Mesenchymal stem cell (in vitro differentiated cells and primary cell): ENCODE data around the gene FLAD1.

Experiments used
- DNase-seq: peaks from one replicate; pipeline ENCODE4 v3.0.0-alpha.2; 2013
- H2AFZ ChIP-seq: one replicate; pipeline ENCODE4 v1.6.1; 2013; ENCODE audit warnings: low read depth, mild to moderate bottlenecking, control low read depth, inconsistent platforms, low read length, moderate library complexity
- H2AK5ac ChIP-seq: 2 replicates; pipeline ENCODE4 v1.6.1; 2013; ENCODE audit warnings: low read length, moderate library complexity, mild to moderate bottlenecking, inconsistent platforms; ENCODE audit not compliant: severe bottlenecking
- H2BK120ac ChIP-seq: one replicate; pipeline ENCODE4 v1.6.1; 2013; ENCODE audit warnings: low read depth, mild to moderate bottlenecking, inconsistent platforms, low read length, moderate library complexity
- H2BK12ac ChIP-seq, 2 experiments: one replicate each; pipeline ENCODE4 v1.6.1; 2013; ENCODE audit warnings: inconsistent platforms in 2 of 2, low read length in 2 of 2, mild to moderate bottlenecking in 2 of 2, moderate library complexity in 2 of 2, control low read depth in 1 of 2
- H2BK15ac ChIP-seq: one replicate; pipeline ENCODE4 v1.6.1; 2013; ENCODE audit warnings: mild to moderate bottlenecking, low read depth, inconsistent platforms; ENCODE audit not compliant: poor library complexity, severe bottlenecking
- H2BK5ac ChIP-seq: 2 replicates; pipeline ENCODE4 v1.6.1; 2013; ENCODE audit warnings: low read depth, mild to moderate bottlenecking, low read length, control low read depth, inconsistent platforms; ENCODE audit not compliant: poor library complexity, severe bottlenecking
- H3K14ac ChIP-seq, 2 experiments: one replicate each; pipeline ENCODE4 v1.6.1; 2013; ENCODE audit warnings: inconsistent platforms in 2 of 2, low read length in 2 of 2, control low read depth in 1 of 2, mild to moderate bottlenecking in 1 of 2, moderate library complexity in 1 of 2
- H3K18ac ChIP-seq, 2 experiments: one replicate each; pipeline ENCODE4 v1.6.1; 2013; ENCODE audit warnings: inconsistent platforms in 2 of 2, low read length in 2 of 2, control low read depth in 1 of 2, low read depth in 1 of 2, mild to moderate bottlenecking in 1 of 2
- H3K23ac ChIP-seq, 2 experiments: one replicate each; pipeline ENCODE4 v1.6.1; 2013; ENCODE audit warnings: inconsistent platforms in 2 of 2, low read length in 2 of 2, mild to moderate bottlenecking in 2 of 2, moderate library complexity in 2 of 2, control low read depth in 1 of 2
- H3K27ac ChIP-seq: 2 replicates; pipeline ENCODE4 v1.5.1; 2013; ENCODE audit warnings: mild to moderate bottlenecking, moderate library complexity, low read length, control low read depth, inconsistent platforms; ENCODE audit not compliant: poor library complexity, severe bottlenecking
- H3K27me3 ChIP-seq, 2 experiments: 2 replicates each; pipeline versions ENCODE4 v1.6.1 to v1.7.0; 2013; ENCODE audit warnings: low read length in 2 of 2, mild to moderate bottlenecking in 2 of 2, moderate library complexity in 2 of 2, control low read depth in 1 of 2, inconsistent platforms in 1 of 2; ENCODE audit not compliant: control insufficient read depth in 1 of 2, insufficient read depth in 1 of 2
- H3K36me3 ChIP-seq, 2 experiments: 2 replicates each; pipeline versions ENCODE4 v1.6.1 to v1.7.0; 2013; ENCODE audit warnings: low read length in 2 of 2, control low read depth in 1 of 2, inconsistent platforms in 1 of 2, low read depth in 1 of 2, mild to moderate bottlenecking in 1 of 2; ENCODE audit not compliant: insufficient read depth in 2 of 2, control insufficient read depth in 1 of 2
- H3K4ac ChIP-seq, 2 experiments: one replicate each; pipeline ENCODE4 v1.6.1; 2013; ENCODE audit warnings: inconsistent platforms in 2 of 2, low read length in 2 of 2, mild to moderate bottlenecking in 2 of 2, moderate library complexity in 2 of 2, control low read depth in 1 of 2, low read depth in 1 of 2
- H3K4me1 ChIP-seq: 2 replicates; pipeline ENCODE4 v1.6.1; 2013; ENCODE audit warnings: low read depth, low read length, control low read depth; ENCODE audit not compliant: control insufficient read depth, insufficient read depth
- H3K4me2 ChIP-seq: 2 replicates; pipeline ENCODE4 v1.6.1; 2013; ENCODE audit warnings: low read length, mild to moderate bottlenecking, inconsistent platforms; ENCODE audit not compliant: poor library complexity, severe bottlenecking
- H3K4me3 ChIP-seq, 2 experiments: 2 replicates each; pipeline versions ENCODE4 v1.5.1 to v1.7.0; 2013; ENCODE audit warnings: low read length in 2 of 2, mild to moderate bottlenecking in 2 of 2, control low read depth in 1 of 2, low read depth in 1 of 2; ENCODE audit not compliant: insufficient read depth in 1 of 2
- H3K79me1 ChIP-seq: replicated peaks from 2 replicates; pipeline ENCODE4 v1.6.1; 2013; ENCODE audit warnings: mild to moderate bottlenecking, control low read depth, low read length, inconsistent platforms; ENCODE audit not compliant: poor library complexity, severe bottlenecking
- H3K9ac ChIP-seq: 2 replicates; pipeline ENCODE4 v1.7.0; 2013; ENCODE audit warnings: mild to moderate bottlenecking, low read length, moderate library complexity
- H3K9me3 ChIP-seq: 2 replicates; pipeline ENCODE4 v1.7.0; 2013; ENCODE audit warnings: mild to moderate bottlenecking, low read length; ENCODE audit not compliant: control insufficient read depth
- H4K8ac ChIP-seq: one replicate; pipeline ENCODE4 v1.6.1; 2013; ENCODE audit warnings: inconsistent platforms, mild to moderate bottlenecking, low read length, moderate library complexity
- H4K91ac ChIP-seq: one replicate; pipeline ENCODE4 v1.6.1; 2013; ENCODE audit warnings: mild to moderate bottlenecking, low read length, inconsistent platforms
- WGBS: methylation state at CpG from one replicate; pipeline ENCODE4 v1.1.7; 2013; ENCODE audit warnings: mixed read lengths; 5-methylcytosine and 5-hydroxymethylcytosine counted together

Gene FLAD1

DNA sequence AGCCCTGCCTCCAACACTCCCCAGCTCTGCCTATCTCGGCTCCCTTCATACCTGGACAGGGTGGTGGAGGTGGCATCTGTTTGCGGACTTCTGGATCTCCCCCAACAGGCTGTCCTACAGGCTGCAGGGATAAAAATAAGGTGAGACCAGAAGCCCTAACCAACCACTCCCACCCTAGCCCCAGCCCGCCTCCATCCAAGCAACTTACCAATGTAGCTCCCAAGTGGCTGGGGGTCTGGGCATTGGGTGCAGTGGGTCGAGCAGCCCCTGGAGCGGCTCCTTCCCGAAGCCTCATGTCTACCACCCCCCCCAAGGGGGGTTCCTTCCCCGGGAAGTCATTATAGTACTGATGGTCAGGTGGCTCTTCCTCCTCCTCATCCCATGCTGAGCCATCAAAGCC, 17.0 kb upstream of the FLAD1 start:
- no peaks in the 10 kb centered on the region for H3K9me3 ChIP-seq
- no peak overlapping the region for H3K9ac ChIP-seq
- no peak overlapping the region for H3K23ac ChIP-seq
- no peak overlapping the region for H4K91ac ChIP-seq
- H3K36me3 ChIP-seq: peaks cover 57 to 60% of the 10 kb centered on the region in 2 experiments
- H3K4me1 ChIP-seq: peaks cover 39% of the 10 kb centered on the region
- no peak overlapping the region for H2AK5ac ChIP-seq
- H3K4me3 ChIP-seq: no peak overlapping the region
- DNase-seq: no peak
- H2BK12ac ChIP-seq: no peak overlapping the region
- H3K4me2 ChIP-seq: no peak overlapping the region
- H3K18ac ChIP-seq: no peak overlapping the region
- peaks cover 1% of the 10 kb centered on the region for H3K79me1 ChIP-seq
- no peak overlapping the region for H2BK120ac ChIP-seq
- H3K14ac ChIP-seq: no peak overlapping the region
- no peak overlapping the region for H2AFZ ChIP-seq
- no peak overlapping the region for H2BK15ac ChIP-seq
- H2BK5ac ChIP-seq: no peak overlapping the region
- WGBS: 100% methylated on average over 2 of the region's 7 CpGs
- no peaks in the 10 kb centered on the region for H3K27me3 ChIP-seq
- H3K4ac ChIP-seq: no peak overlapping the region
- no peak overlapping the region for H3K27ac ChIP-seq
- no peak overlapping the region for H4K8ac ChIP-seq

GRCh38 chr1:154967331-154967950, 15.7 kb upstream of the FLAD1 start:
- no peak overlapping the region for H3K4me3 ChIP-seq
- no peak overlapping the region for H4K91ac ChIP-seq
- no peak overlapping the region for H2BK15ac ChIP-seq
- no peak for DNase-seq
- no peak overlapping the region for H3K27ac ChIP-seq
- H3K27me3 ChIP-seq: no peaks in the 10 kb centered on the region
- no peak overlapping the region for H4K8ac ChIP-seq
- no peak overlapping the region for H3K4ac ChIP-seq
- no peak overlapping the region for H2BK120ac ChIP-seq
- H2AK5ac ChIP-seq: no peak overlapping the region
- H3K9me3 ChIP-seq: no peaks in the 10 kb centered on the region
- no peak overlapping the region for H3K4me2 ChIP-seq
- H3K79me1 ChIP-seq: peaks cover 1% of the 10 kb centered on the region
- 94% methylated on average over 5 of the region's 5 CpGs for WGBS
- H3K9ac ChIP-seq: peak overlapping the region; percentile 98
- no peak overlapping the region for H3K14ac ChIP-seq
- peaks cover 57 to 58% of the 10 kb centered on the region in 2 experiments for H3K36me3 ChIP-seq
- H2BK12ac ChIP-seq: peak overlapping the region in 1 of 2 experiments; percentile 38
- H2AFZ ChIP-seq: no peak overlapping the region
- H3K18ac ChIP-seq: no peak overlapping the region
- H3K4me1 ChIP-seq: peaks cover 44% of the 10 kb centered on the region
- no peak overlapping the region for H2BK5ac ChIP-seq
- H3K23ac ChIP-seq: no peak overlapping the region

GRCh38 chr1:154968731-154969130, 14.4 kb upstream of the FLAD1 start:
- peak overlapping the region; percentile 89 for H3K4me2 ChIP-seq
- peak overlapping the region; percentile 5 to 37 for H3K4ac ChIP-seq
- 85% methylated on average over 2 of the region's 3 CpGs for WGBS
- H3K27me3 ChIP-seq: no peaks in the 10 kb centered on the region
- no peak overlapping the region for H2BK5ac ChIP-seq
- peak overlapping the region; percentile 42 for H4K8ac ChIP-seq
- no peaks in the 10 kb centered on the region for H3K79me1 ChIP-seq
- no peak overlapping the region for H2AFZ ChIP-seq
- H3K14ac ChIP-seq: peak overlapping the region in 1 of 2 experiments; percentile 96
- DNase-seq: no peak
- peak overlapping the region in 1 of 2 experiments; percentile 84 for H3K18ac ChIP-seq
- peak overlapping the region; percentile 31 for H4K91ac ChIP-seq
- H3K4me3 ChIP-seq: peak overlapping the region; percentile 70 to 90
- peak overlapping the region in 1 of 2 experiments; percentile 83 for H2BK12ac ChIP-seq
- peaks cover 47 to 48% of the 10 kb centered on the region in 2 experiments for H3K36me3 ChIP-seq
- no peak overlapping the region for H2BK15ac ChIP-seq
- H3K27ac ChIP-seq: peak overlapping the region; percentile 22
- no peak overlapping the region for H2BK120ac ChIP-seq
- peak overlapping the region; percentile 80 for H2AK5ac ChIP-seq
- H3K23ac ChIP-seq: peak overlapping the region in 1 of 2 experiments; percentile 63
- H3K9me3 ChIP-seq: no peaks in the 10 kb centered on the region
- H3K4me1 ChIP-seq: peaks cover 37% of the 10 kb centered on the region
- H3K9ac ChIP-seq: peak overlapping the region; percentile 98

- Histone ChIP-seq H3K27me3 (no peaks in the 10 kb centered on the region), H2BK15ac (peak overlapping the region; percentile 39), H2BK12ac (no peak overlapping the region), H3K4me3 (peak overlapping the region; percentile 70 to 90), H3K9me3 (no peaks in the 10 kb centered on the region), H3K36me3 (peaks cover 42 to 43% of the 10 kb centered on the region in 2 experiments), H3K79me1 (no peaks in the 10 kb centered on the region), H3K14ac (peak overlapping the region in 1 of 2 experiments; percentile 76), H4K91ac (no peak overlapping the region), H3K18ac (peak overlapping the region; percentile 48 to 84), H3K4me1 (peaks cover 37% of the 10 kb centered on the region), H3K23ac (no peak overlapping the region), H2AK5ac (peak overlapping the region; percentile 55), H4K8ac (peak overlapping the region; percentile 42), H2AFZ (no peak overlapping the region), H3K4me2 (peak overlapping the region; percentile 89), H3K27ac (peak overlapping the region; percentile 12), H2BK5ac (no peak overlapping the region), H3K9ac (peak overlapping the region; percentile 98), H3K4ac (peak overlapping the region in 1 of 2 experiments; percentile 5), H2BK120ac (no peak overlapping the region)
- no peak for DNase-seq
- WGBS: 46% methylated on average over 1 of the region's 5 CpGs
These were observed 13.9 kb upstream of the FLAD1 start for GRCh38 chr1:154969246-154969645.
